Pancreas (tissue), 10 donors: ENCODE results near the gene MEIKIN. TPM values are rescaled to one million over a fixed set of nuclear protein-coding genes. Genes with fewer than 3 reads are reported as not detected.

ENCODE experiments used
- ATAC-seq, 4 donors: fragments of 200-7000 bp; cut with Tn5 transposase; one replicate each; pipeline versions ENCODE4 v1.8.0 to v1.9.1; 2020; ENCODE audit warnings: mild to moderate bottlenecking in 4 of 4, moderate library complexity in 4 of 4
- DNase-seq, 6 donors: peaks; one replicate each; pipeline ENCODE4 v3.0.0-alpha.2; 2020
- FAIRE-seq: peaks from 2 replicates; lab custom pipeline; 2012; peaks lifted over from hg19 to GRCh38; lab: Jason Lieb, UNC
- H3K27ac ChIP-seq, 4 donors: fragments of 200-600 bp; sonication (generic); 1 replicate in 3 of 4; 2 replicates in 1 of 4; pipeline versions ENCODE4 v1.5.0 to v1.8.0; 2020
- H3K27me3 ChIP-seq, 4 donors: fragments of 200-600 bp; one replicate each; pipeline ENCODE4 v1.8.0; 2021
- H3K36me3 ChIP-seq, 3 donors: fragments of 200-600 bp; sonication (generic) in 1 of 3; one replicate each; pipeline versions ENCODE4 v1.5.0 to v1.8.0; 2020 to 2021
- H3K4me1 ChIP-seq, 3 donors: fragments of 200-600 bp; one replicate each; pipeline ENCODE4 v1.8.0; 2021
- H3K4me3 ChIP-seq, 4 donors: fragments of 200-600 bp; sonication (generic) in 2 of 4; one replicate each; pipeline versions ENCODE4 v1.5.0 to v1.8.0; 2020 to 2021
- H3K9me3 ChIP-seq, 4 donors: fragments of 200-600 bp; one replicate each; pipeline ENCODE4 v1.8.0; 2021
- WGBS, 2 donors: extraction: QIAGEN DNeasy Blood & Tissue Kit; methylation state at CpG; one replicate each; pipeline ENCODE4 v1.1.7; 2013; 5-methylcytosine and 5-hydroxymethylcytosine counted together
- intact Hi-C, 3 donors: fragments of 100-400 bp; cut with DNase I; formaldehyde crosslinking; loops; one replicate each; pipeline versions ENCODE4 v1.11.1 to v1.14.2; 2022
- polyA plus RNA-seq, 2 donors: library from polyadenylated mRNA; stranded (reverse); fragments of 200-250 nt; gene quantifications; one replicate each; pipeline ENCODE4 v1.2.3, GENCODE V29; 2013
- total RNA-seq, 6 donors: library from RNA; stranded (reverse); fragmentation: NEBNext Ultra II Directional in 4 of 6; extraction: Animal tissue kit (Norgen Biotek cat#: 25700) in 4 of 6; gene quantifications; one replicate each; pipeline versions ENCODE4 v1.2.1 to v1.2.4, GENCODE V29; 2021 to 2023
- TF ChIP-seq, protein P1 (sequence below), 4 donors: fragments of 200-600 bp; sonication (generic) in 3 of 4; IDR thresholded peaks; one replicate each; pipeline versions ENCODE4 v1.5.0 to v1.8.0; 2021; ENCODE audit warnings: antibody characterized with exemption in 4 of 4
- donor health status: healthy with polysubstance abuse.
- donor health status: DM: no; HTN: no; CAD: no; lungs with moderate emphysema.
- donor health status: DM: no; HTN: no; CAD: no.
- donor health status: control.
- donor health status: control.
- donor health status: Bipolar disorder and iron deficiency.
- donor health status: DM: yes; HTN: yes; CAD: no.
- donor health status: DM: no; HTN: no; CAD: no.
- donor health status: DM: no; HTN: no; CAD: no.
- donor health status: DM: yes; HTN: yes; CAD: no.

Gene MEIKIN
- total and polyA plus RNA-seq, 8 donors, result 1.2 TPM; not detected in 7

DNA sequence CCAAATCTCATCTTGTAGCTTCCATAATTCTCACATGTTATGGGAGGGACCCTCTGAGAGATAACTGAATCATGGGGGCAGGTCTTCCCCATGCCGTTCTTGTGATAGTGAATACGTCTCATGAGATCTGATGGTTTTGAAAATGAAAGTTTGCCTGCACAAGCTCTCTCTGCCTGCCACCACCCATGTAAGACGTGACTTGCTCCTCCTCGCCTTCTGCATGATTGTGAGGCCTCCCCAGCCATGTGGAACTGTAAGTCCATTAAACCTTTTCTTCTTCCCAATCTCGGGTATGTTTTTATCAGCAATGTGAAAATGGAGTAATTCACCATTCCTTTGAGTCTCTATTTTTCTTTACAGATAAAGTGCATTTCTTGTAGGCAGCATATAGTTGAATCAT, 81.8 kb downstream of the MEIKIN start:
- H3K27ac ChIP-seq, result no peak overlapping the region
- no peaks in the 10 kb centered on the region for H3K4me1 ChIP-seq
- ATAC-seq (no peak), FAIRE-seq (no peak), DNase-seq (no peak)
- intact Hi-C loops, result no loop called here
- no peaks in the 10 kb centered on the region for H3K9me3 ChIP-seq
- no peaks in the 10 kb centered on the region for H3K36me3 ChIP-seq
- no peak overlapping the region for H3K4me3 ChIP-seq
- H3K27me3 ChIP-seq, result no peaks in the 10 kb centered on the region
- TF ChIP-seq, protein P1, sequence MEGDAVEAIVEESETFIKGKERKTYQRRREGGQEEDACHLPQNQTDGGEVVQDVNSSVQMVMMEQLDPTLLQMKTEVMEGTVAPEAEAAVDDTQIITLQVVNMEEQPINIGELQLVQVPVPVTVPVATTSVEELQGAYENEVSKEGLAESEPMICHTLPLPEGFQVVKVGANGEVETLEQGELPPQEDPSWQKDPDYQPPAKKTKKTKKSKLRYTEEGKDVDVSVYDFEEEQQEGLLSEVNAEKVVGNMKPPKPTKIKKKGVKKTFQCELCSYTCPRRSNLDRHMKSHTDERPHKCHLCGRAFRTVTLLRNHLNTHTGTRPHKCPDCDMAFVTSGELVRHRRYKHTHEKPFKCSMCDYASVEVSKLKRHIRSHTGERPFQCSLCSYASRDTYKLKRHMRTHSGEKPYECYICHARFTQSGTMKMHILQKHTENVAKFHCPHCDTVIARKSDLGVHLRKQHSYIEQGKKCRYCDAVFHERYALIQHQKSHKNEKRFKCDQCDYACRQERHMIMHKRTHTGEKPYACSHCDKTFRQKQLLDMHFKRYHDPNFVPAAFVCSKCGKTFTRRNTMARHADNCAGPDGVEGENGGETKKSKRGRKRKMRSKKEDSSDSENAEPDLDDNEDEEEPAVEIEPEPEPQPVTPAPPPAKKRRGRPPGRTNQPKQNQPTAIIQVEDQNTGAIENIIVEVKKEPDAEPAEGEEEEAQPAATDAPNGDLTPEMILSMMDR (IDR thresholded peaks at IDR 0.05), result no peak
- WGBS, 2 donors, result 65 to 81% methylated on average over 5 of the region's 5 CpGs

DNA sequence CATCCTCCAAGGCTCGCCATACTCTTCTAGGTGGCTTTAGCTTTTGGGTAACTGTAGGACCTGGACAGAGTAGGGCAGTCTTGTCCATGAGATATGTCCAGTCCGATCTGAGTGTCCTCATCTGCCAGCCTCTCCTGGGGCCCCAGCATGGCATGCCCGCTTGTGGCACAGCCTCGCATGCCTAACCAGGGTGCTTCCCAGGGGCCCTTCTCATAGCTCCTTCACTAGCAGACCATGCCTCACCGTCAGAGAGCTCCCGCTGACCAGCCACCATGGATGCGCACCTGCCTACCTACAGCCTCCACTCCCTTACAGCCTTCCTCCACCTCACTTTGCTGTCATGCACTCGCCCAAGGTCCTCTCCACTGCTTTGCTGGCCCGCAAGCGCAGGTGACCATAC, 88.1 kb downstream of the MEIKIN start:
- no peaks in the 10 kb centered on the region for H3K27me3 ChIP-seq
- no peaks in the 10 kb centered on the region for H3K4me1 ChIP-seq
- DNase-seq (no peak), ATAC-seq (no peak), FAIRE-seq (no peak)
- intact Hi-C loops, result no loop called here
- H3K27ac ChIP-seq, result no peak overlapping the region
- 87 to 89% methylated on average over 10 of the region's 10 CpGs for WGBS, 2 donors
- H3K36me3 ChIP-seq, result no peaks in the 10 kb centered on the region
- H3K9me3 ChIP-seq, result no peaks in the 10 kb centered on the region
- no peak overlapping the region for H3K4me3 ChIP-seq
- TF ChIP-seq, protein P1 (IDR thresholded peaks at IDR 0.05), result no peak

DNA sequence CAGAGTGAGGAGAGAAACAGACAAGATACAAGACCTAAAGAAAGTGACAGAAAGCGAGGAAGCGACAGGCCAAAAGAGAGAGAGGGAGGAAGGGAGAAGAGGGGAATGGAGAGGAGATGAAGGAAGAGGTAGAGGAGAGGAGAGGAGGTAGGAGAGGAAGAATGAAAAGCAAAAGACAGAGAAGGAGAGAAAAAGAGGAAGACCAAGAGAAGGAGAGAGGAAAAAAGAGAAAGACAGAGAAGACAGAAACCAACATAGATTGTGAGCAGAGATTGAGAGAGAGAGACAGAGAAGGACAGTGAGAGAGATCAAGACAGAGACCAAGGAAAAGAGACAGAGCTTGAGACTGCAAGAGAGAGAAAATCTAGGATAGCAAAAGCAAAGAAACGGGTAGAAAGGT, 90.0 kb downstream of the MEIKIN start:
- H3K4me3 ChIP-seq, result no peak overlapping the region
- TF ChIP-seq, protein P1 (IDR thresholded peaks at IDR 0.05), result no peak
- FAIRE-seq (no peak), DNase-seq (no peak), ATAC-seq (no peak)
- no peaks in the 10 kb centered on the region for H3K27me3 ChIP-seq
- H3K36me3 ChIP-seq, result no peaks in the 10 kb centered on the region
- intact Hi-C loops, result no loop called here
- no peaks in the 10 kb centered on the region for H3K9me3 ChIP-seq
- no peak overlapping the region for H3K27ac ChIP-seq
- no peaks in the 10 kb centered on the region for H3K4me1 ChIP-seq
- WGBS, 2 donors, result 76 to 88% methylated on average over 3 of the region's 3 CpGs

DNA sequence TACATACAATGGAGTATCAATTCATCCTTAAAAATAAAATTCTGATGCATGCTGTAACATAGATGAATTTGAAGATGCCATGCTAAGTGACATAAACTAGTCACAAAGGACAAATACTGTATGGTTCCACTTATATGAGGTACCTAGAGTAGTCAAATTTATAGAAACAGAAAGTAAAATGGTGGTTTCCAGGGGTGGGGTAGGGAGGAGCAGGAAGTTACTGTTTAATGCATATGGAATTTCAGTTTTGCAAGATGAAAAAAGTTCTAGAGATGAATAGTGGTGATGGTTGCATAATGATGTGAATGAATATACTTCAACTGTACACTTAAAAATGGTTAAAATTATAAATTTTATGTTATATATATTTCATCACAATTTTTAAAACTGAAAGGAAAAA, 91.3 kb downstream of the MEIKIN start:
- intact Hi-C loops, result no loop called here
- ATAC-seq (no peak), FAIRE-seq (no peak), DNase-seq (no peak)
- Histone ChIP-seq H3K27me3 (no peaks in the 10 kb centered on the region), H3K36me3 (no peaks in the 10 kb centered on the region), H3K4me1 (no peaks in the 10 kb centered on the region), H3K9me3 (no peaks in the 10 kb centered on the region), H3K27ac (no peak overlapping the region), H3K4me3 (no peak overlapping the region)
- TF ChIP-seq, protein P1 (IDR thresholded peaks at IDR 0.05), result no peak

DNA sequence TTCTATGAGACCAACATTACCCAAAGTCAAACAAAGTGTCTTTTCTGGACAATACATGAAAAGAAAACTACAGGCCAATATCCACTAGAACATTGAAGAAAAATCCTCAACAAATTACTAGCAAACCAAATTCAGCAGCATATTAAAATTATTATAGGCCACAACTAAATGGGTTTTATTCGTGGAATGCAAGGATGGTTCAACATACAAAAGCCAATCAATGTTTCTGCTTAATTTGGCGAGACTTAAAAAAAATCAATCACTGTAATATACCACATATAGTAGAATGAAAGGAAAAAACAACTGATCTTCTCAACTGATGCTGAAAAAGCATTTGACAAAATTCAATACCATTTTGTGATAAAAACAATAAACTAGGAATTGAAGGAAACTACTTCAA, 96.8 kb downstream of the MEIKIN start:
- no peak overlapping the region for H3K4me3 ChIP-seq
- no peaks in the 10 kb centered on the region for H3K27me3 ChIP-seq
- TF ChIP-seq, protein P1 (IDR thresholded peaks at IDR 0.05), result no peak
- no peaks in the 10 kb centered on the region for H3K4me1 ChIP-seq
- DNase-seq, result no peak
- no peak overlapping the region for H3K27ac ChIP-seq
- intact Hi-C loops, result no loop called here
- no peaks in the 10 kb centered on the region for H3K36me3 ChIP-seq
- ATAC-seq, result no peak
- WGBS, 2 donors, result 66 to 75% methylated on average over 2 of the region's 2 CpGs
- FAIRE-seq, result no peak
- no peaks in the 10 kb centered on the region for H3K9me3 ChIP-seq
